Activated CD4-positive, CD25-positive, alpha-beta regulatory T cell treated with anti-CD3 and anti-CD28 coated beads, Interleukin-2, amount 50 U/mL, for 16 hours (primary cell): ENCODE data around the gene SLX4.
"Not testable (repeated sequence)": the region's sequence is repeated elsewhere in the genome, so short reads cannot be mapped to it uniquely, and the experiment has no call there.

Experiments
- DNase-seq: peaks from one replicate; pipeline ENCODE4 v3.0.0-alpha.2; 2020; ENCODE audit warnings: low read depth, low spot score

Gene SLX4

DNA sequence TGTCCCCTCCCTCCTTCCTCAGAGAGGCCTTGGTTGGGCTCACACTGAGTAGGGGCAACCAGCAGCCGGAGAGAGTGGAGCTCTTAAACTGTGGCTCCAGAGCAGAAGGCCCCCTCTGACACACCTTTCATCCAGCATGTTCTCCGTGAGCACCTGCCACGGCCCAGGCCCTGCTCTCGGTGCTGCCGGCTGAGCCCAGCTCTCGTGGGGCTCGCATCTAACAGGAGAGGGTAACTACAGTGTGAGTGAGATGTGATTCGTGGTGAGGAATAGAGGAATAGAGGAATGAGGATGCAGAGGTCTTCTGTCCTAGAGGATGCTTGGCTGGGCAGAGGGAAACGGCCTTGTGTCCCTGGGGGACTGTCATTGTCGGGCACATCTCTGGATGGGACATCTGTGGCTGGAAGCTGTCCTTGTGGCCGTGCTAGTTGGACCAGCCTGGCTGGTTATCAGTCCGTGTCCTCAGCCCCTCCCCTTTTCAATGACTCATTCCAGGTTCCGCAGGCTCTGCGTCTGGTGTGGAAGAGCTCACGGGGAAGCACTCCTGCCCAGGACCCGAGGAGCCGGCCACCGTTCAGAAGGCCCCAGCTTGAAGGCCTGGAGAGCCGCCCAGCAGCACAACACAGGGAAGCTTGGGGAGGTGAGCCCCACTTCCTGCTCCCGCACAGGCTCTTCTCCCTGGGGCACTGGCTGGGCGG lies 31.1 kb upstream of the SLX4 start:
- no peak for DNase-seq

DNA sequence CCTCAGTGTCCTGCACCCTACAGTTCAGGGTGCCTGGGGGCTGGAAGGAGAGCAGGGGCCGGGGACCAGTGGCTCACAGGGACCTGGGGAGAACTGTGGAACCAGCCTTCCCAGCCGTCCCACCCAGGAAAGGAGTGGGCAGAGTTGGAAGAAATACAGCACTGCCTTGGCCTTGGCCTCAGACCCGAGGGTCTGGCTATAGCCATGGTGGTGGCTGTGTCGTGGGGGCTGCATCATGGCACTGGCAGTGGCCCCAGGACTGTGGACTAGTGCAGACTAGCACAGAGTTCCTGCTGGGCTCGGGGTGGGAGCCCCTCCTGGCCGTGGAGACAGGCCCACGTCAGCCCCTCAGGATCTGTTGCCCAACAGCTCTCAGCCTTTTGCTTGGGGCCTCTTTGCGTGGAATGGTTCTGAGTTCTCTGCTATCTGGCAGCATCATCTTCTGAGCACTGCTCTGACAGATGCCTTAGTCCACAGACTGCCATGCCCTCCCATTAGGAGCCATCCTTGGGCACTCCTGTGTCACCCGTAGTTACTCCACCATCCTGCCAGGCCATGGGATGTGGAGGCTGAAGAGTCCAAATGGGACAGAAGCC lies 30.5 kb upstream of the SLX4 start:
- DNase-seq, result no peak

DNA sequence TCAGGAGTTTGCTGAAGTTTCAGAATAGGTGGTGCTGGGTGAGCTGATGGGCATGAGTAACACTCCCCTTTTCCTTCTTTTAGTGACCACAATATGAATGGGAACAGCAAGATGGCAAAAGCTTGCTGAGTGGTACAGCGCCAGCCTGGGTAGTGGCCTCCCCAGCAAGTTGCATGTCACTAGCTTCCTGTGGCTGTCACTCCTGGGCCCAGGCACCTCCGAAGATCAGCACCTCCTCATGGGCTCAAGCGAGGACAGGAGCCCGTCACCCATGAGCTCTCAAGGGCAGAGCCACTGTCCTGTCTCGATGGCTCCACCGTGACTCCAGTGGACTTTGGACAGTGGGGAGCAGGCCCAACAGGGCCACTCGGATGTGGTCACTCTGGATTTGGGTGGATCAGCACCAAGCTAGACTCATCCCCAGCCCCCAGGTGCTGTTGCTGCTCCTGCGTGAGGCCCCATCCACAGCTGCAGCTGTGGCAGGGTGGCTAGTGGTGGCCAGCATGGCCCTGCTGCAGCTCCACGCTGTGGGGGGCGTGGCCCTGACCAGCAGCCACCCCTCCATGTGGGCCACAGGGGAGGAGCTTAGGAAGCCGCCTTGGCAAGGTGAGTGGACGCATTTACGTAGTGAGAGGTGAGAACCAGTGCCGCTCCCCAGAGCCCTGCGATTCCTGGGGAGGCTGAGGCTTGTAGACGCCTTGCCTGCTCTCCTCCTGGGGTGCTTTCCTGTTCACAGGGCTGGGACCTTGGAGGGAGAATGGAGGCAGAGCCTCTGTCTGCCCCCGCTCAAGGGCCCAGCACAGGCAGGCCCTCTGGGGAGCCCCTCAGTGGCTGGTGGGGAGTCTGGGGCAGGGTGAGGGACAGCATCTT lies 29.5 kb upstream of the SLX4 start:
- no peak for DNase-seq

DNA sequence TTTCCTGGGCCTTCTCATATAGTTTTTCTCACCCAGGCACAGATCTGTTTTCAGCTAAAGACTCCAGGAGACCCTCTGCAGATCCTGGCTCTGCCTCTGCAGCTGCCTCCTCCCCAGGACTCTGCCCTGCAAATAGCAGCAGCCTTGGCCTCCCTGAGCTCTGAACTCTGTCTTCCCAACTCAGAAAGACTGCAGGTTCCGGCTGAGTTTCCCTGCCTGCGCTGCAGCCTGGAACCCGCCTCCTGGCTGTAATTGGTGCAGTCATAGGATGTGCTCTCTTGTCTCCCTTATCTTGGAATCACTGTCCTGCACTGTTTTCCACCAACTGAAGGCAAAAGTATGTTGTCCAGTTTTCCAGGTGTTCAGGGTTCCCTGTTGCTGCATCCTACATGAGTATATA lies 28.8 kb upstream of the SLX4 start:
- DNase-seq, result no peak

DNA sequence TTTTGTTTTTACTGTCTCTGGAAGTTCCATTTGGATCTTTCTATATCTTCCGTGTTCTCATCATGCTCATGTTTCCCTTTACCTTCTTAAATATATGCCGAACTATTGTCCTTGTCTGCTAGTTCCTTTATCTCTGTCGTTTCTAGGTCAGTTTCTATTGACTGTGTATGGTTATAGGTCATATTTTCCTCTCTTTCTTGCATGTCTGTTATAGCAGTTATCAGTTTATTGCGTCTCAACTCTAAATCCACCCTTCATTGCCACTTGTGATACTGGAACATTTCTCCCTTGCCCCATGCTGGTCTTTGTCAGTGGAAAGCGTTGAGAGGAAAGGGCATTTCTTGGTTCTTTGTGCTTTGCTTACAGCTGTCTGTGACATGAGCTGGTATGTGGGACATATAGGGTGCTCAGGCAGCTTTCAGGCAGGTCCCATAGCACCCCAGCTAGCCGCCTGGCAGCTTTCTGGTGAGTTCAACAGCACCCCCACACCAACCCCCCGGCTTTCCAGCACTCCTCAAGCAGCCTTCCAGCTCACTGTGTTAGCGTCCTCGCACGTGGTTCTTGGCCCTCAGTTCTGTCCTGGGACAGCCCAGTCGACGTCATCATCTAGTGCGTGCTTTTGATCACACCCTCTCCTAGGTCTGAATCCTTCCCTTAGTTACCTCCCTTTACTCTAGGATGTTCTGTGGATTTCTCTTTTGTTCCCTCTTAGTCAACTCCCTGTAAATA lies 27.7 kb upstream of the SLX4 start:
- DNase-seq, result no peak

DNA sequence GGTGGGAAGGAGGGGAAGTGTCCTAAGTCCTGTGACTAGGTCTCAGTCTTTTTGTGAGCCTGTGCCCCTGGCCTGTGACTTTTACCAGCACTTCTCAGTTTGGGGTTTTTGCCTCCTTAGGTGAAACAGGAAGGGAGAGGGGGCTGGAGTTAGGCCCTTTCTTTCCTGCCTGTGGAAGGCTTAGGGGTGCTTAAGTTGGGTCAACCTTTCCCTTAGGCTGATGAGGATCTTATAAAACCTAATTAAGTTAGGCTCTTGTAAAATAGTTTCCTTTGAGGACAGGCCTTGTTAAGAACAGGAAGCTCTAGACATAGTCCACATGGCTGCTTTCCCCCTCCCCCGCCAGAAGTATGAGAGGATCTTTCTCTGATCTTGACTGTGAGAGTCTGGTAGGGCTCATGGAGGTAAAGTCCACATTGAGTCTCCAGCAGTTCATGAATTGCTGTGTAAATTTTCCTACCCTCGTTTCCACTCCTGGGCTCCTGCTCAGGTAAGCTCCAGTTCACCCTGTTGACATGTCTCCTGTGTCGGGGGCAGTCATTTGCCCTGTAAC lies 26.0 kb upstream of the SLX4 start:
- DNase-seq, result no peak

DNA sequence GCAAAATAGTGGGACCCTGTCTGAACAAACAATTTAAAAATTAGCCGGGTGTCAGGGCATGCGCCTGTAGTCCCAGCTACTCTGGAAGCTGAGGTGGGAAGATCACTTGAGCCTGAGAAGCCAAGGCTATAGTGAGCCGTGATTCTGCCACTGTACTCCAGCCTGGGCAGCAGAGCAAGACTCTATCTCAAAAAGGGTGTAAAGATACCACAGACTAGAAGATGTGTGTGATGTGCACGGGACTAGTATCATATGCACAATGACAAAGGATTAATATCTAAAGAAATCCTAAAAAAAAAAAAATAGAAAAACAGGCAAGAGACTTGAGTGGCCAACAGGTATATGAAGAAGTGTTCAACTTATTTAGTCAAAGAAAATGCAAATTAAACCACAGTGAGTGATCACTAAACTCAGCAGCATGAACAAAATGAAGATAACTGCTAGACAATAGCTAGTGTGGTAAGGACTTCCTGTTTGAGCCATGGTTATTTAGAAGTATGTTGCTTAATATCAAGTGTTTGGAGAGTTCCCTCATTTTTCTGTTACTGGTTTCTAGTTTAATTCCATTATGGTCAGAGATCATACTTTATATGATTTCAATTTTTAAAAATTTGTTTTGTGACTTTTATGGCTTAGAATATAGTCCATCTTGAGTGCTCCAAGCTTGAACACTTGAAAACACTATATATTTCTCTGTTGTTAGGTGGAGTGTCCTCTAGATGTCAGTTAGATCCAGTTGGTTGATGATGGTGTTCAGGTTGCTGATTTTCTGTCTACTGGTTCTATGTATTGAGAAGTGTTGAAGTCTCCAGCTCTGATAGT lies 14.7 kb upstream of the SLX4 start:
- no peak for DNase-seq

DNA sequence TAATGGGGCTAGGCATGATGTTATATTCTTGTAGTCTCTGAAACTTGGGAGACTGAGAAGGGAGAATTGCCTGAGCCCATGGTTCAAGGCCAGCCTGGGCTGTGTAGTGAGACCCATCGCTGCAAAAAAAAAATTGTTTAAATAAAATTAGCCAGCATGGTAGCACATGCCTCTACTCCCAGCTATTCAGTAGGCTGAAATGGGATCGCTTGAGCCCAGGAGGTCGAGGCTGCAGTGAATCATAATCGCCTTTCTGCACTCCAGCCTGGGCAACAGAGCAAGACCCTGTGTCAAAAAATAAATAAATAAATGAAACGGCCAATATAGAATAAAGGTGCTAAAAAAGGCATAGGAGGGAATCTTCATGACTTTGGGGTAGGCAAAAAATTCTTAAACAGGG lies 13.9 kb upstream of the SLX4 start:
- no peak for DNase-seq

DNA sequence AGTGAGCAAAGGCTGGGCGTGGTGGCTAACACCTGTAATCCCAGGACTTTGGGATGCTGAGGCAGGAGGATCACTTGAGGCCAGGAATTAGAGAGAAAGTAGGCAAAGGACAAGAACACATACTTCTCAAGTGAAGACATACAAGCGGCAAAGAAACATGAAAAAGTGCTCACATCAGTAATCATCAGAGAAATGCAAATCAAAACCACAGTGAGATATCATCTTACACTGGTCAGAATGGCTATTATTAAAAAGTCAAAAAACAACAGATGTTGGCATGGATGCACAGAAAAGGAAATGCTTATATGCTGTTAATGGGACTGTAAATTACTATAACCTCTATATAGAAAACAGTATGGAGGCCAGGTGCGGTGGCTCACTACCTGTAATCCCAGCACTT lies 12.2 kb upstream of the SLX4 start:
- DNase-seq, result no peak

DNA sequence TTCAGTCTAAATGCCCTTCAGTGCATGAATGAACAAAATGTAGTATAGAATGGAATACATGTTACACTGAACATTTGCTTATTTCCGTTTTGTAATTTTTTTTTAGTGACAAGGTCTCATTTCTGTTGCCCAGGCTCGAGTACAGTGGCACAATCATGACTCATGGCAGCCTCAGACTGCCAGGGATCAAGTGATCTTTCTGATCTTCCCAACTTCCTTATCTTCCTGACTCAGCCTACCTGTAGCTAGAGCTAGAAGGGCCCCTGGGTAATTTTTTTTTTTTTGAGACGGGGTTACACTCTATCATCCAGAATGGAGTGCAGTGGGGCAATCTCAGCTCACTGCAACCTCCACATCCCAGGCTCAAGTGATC lies 7.3 kb upstream of the SLX4 start:
- no peak for DNase-seq

DNA sequence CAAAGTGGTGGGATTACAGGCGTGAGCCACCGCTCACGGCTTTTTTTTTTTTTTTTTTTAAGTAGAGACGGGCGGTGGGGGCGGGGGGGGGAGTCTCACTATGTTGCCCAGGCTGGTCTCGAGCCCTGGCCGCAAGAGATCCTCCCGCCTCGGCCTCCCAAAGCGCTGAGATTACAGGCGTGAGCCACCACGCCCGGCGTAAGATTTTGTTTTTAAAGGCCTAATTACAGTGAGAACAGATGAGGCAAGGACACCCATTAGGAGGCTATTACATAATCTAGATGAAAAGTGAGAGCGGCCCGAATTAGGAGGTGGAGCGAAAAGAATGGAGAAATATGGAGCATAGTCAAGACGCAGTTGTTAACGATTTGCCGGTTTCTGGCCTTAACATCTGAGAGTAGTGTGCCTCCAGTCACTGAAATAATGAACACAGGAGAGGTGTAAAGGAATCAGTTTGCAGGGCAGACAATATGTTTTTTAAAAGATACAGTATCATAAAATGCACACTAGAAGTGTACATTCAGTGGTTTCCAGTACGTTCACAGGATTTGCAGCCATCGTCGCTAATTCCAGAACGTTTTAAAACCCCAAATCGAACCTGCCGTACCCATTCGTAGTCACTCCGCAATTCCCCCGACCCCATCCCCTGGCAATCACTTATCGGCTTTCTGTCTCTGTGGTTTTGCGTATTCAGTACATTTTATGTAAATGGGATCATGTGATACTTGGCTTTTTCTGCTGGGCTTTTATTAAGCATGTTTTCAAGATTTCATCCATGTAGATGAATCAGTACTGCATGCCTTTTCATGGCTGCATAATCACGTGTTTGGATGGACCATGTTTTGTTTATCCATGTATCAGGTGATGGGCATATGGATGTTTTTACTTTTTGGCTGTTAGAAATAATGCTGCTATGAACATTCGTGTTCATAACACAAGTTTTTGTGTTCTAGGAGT lies 1.4 kb upstream of the SLX4 start:
- no peak for DNase-seq

DNA sequence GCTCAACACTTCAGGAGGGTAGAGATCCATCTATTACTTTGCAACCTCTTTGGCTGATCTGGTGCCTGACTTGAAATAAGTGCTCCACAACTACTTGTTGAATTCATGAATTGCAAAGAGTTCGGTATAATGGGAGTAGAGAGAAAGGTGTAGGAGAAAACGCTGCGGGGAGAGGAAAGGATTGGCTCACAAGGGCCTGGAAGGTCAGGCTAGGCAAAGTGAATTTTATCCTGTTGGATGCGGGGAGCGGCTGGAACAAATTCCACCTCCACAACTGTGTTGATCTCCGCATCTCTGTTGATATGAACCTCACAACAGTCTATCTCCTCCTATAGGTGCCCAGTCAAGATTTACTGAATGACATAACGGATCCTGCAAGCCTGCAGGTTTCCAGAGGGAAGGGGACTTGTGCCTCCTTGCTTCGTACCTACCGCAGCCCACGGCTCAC lies 684 bp downstream of the SLX4 start:
- no peak for DNase-seq

DNA sequence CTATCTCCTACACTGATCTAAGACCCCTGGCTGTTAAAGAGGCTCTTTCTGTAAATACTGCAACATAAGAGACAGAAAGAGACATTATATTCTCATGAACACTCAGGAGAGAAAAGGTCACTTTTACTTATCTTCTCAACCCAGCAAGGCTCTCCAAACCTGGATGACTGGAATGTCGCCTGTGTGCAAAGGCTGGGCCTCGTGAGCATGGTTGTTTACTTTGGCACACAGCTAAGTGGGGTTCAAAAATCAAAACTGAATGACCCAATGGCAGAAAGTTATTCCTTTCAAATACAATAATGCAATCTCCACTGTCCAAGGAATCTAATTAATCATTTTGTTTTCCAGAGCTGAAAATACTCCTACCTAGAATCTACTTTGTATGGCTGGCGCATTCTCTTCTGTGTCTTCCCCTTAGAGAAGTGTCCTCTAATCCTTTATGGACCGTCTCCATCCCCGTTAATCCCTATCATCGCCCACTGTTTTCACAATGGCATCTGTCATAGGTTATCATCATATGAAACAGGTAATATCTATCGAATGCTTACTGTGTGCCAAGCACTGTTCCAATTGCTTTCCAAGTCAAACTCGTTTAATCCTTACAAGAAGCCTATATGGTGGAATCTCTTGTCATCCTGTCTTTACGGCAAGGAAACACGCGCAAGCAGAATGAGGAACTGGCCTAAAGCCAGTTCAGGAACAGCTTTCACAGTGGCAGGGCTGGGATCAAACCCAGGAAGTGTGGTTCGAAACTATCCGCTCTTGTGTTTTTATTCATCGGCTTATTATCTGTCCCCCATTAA lies 1.3 kb downstream of the SLX4 start:
- no peak for DNase-seq

DNA sequence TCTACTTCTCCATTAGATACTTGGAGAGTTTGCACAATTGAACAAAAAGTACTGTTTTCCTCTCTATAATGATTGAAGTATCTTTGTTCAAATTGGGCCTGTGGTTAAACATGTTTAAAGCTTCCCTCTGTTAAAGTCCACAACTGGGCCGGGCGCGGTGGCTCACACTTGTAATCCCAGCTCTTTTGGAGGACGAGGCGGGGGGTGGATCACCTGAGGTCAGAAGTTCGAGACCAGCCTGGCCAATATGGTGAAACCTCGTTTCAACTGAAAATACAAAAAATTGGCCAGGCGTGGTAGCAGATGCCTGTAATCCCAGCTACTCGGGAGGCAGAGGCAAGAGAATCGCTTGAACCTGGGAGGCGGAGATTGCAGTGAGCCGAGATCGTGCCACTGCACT lies 2.4 kb downstream of the SLX4 start:
- DNase-seq, result not testable (repeated sequence)

DNA sequence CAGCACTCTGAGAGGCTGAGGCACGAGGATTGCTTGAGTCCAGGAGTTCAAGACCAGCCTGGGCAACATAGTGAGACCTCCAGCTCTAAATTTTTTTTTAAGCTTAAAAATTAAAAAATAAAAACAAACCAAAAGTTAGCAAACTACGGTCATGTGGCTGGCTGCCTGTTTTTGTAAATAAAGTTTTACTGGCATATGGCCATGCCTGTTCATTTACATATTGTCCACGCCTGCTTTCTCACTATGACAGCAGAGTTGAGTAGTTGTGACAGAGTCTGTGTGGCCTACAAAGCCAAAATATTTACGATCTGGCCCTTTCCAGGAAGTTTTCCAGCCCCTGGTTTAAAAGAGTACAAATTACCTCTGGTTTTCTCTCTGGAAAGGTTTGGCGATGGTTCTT lies 3.3 kb downstream of the SLX4 start:
- DNase-seq, result no peak

DNA sequence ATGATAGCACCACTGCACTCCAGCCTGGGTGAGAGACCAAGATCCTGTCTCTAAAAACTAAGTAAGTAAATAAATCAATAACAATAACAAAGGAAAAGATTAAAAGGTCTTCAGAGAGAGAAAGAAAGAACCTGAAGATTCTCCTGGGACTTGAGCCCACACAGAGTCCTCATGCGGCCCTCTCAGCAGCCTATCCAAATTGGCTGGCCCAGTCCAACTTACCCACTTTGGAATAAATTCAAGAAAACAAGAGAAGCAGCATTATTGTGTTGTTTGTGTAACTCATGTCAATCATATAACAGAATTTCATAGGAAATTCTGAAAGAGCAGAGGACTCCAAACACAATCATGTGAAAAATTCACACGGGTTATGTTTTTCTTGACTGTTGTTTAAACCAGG lies 3.8 kb downstream of the SLX4 start:
- no peak for DNase-seq

DNA sequence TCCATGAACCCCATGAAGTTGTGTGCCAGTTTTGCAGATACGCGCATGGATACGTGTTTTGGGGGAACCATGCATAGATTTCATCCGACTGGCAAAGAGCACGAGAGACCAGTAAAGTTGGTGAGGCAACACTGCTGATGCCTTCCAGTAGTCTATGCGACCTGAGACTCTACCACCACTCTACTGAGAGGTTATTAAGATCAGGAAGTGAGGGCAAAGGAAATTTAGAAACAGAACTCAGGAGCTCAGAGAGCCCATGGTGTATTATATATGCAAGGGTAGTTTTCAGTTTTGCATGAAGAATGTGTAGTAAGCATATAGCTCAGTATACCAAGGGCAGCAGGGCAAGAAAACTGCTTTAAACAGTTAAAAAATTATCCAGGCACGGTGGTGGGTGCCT lies 4.2 kb downstream of the SLX4 start:
- DNase-seq, result no peak

DNA sequence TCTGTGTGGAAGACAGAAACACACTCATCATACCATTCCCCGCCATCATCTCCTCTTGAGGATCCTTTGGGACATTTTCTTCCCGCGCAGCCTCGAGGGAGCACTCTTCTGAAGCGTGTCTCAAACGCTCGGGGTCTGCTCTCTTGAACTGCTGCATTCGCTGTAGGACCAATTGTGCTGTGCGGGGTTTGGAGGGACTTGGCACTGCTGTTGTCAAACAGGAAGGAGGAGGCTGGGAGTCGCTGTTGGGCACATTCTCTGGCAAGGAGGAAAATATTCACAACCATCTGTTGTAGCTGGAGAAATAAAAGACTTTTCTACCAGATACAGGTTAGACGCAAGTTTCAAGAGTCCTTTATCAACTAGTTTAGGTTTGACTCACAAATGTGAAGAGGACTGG lies 5.0 kb downstream of the SLX4 start:
- DNase-seq, result no peak

DNA sequence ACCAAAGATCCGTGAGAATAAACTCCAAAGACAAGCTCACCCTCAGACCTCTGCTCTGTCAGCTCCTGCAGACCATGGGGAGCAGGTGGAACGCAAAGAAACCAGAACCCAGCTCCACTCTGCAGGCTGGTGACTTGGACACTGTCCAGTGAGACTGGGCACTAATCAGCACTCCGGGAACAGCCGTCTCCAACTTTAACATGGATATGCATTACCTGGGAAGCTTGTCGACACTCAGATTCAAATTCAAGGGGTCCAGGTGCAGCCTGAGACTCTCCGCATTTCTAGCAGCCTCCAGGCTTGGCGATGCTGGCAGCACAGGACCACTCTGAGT lies 9.1 kb downstream of the SLX4 start:
- no peak for DNase-seq
